A673 (cell line): ENCODE results near the gene ATXN10. TPM values are rescaled to one million over a fixed set of nuclear protein-coding genes. Genes with fewer than 3 reads are reported as not detected.
"Not testable (repeated sequence)": the region's sequence is repeated elsewhere in the genome, so short reads cannot be mapped to it uniquely, and the experiment has no call there.

ENCODE experiments used
- Bru-seq: library from RNA; stranded (reverse); fragments of 400-500 nt; gene quantifications from one replicate; lab custom pipeline; 2021; lab: Mats Ljungman, UMichigan
- BruChase-seq, 2 experiments: library from RNA; stranded (reverse); fragments of 400-500 nt; gene quantifications; one replicate each; lab custom pipeline; 2021; lab: Mats Ljungman, UMichigan
- BruUV-seq: library from RNA; stranded (reverse); fragments of 400-500 nt; replicated peaks from 2 replicates; lab custom pipeline; 2021; lab: Mats Ljungman, UMichigan
- CTCF ChIA-PET: fragments of 300-600 bp; sonication (Branson Sonifier 250); formaldehyde crosslinking; loops from one replicate; lab custom pipeline; 2022; ENCODE audit warnings: antibody characterized with exemption; lab: Charles Lee
- POLR2A ChIA-PET: fragments of 300-600 bp; sonication (Branson Sonifier 250); formaldehyde crosslinking; loops from one replicate; lab custom pipeline; 2022; ENCODE audit warnings: antibody characterized with exemption; ENCODE audit not compliant: low non-redundant PET; lab: Charles Lee
- DNase-seq: peaks from one replicate; pipeline ENCODE4 v3.0.0-alpha.2; 2015; ENCODE audit warnings: low spot score
- H3K27ac ChIP-seq: fragments of 200-600 bp; sonication (generic); 2 replicates; pipeline ENCODE4 v1.5.1; 2016; ENCODE audit warnings: mixed run types, low read depth, mild to moderate bottlenecking, mixed read lengths, antibody characterized with exemption, low read length; ENCODE audit not compliant: poor library complexity, severe bottlenecking
- H3K27me3 ChIP-seq: fragments of 200-600 bp; sonication (generic); replicated peaks from 2 replicates; pipeline ENCODE4 v1.6.1; 2017; ENCODE audit warnings: mixed run types, low read depth, mild to moderate bottlenecking, mixed read lengths, antibody characterized with exemption, low read length; ENCODE audit not compliant: insufficient read depth, poor library complexity
- H3K36me3 ChIP-seq: fragments of 200-600 bp; sonication (generic); 2 replicates; pipeline ENCODE4 v1.6.1; 2016; ENCODE audit warnings: mixed run types, mild to moderate bottlenecking, mixed read lengths, antibody characterized with exemption, low read length; ENCODE audit not compliant: insufficient read depth, poor library complexity, severe bottlenecking
- H3K4me1 ChIP-seq: fragments of 200-600 bp; sonication (generic); 2 replicates; pipeline ENCODE4 v1.6.1; 2017; ENCODE audit warnings: mixed run types, mild to moderate bottlenecking, mixed read lengths, antibody characterized with exemption, low read length; ENCODE audit not compliant: insufficient read depth, poor library complexity, severe bottlenecking
- H3K4me3 ChIP-seq: fragments of 200-600 bp; sonication (generic); 2 replicates; pipeline ENCODE4 v1.5.1; 2016; ENCODE audit warnings: low read depth, mixed run types, mild to moderate bottlenecking, mixed read lengths, low read length; ENCODE audit not compliant: poor library complexity, severe bottlenecking
- H3K9me3 ChIP-seq: fragments of 200-600 bp; sonication (generic); 2 replicates; pipeline ENCODE4 v1.6.1; 2016; ENCODE audit warnings: mixed run types, low read depth, mild to moderate bottlenecking, mixed read lengths, antibody characterized with exemption, low read length; ENCODE audit not compliant: poor library complexity, severe bottlenecking
- EZH2 ChIP-seq: fragments of 200-600 bp; sonication (generic); IDR thresholded peaks from 2 replicates; pipeline ENCODE4 v1.6.1; 2017; ENCODE audit warnings: borderline replicate concordance, low read depth, mild to moderate bottlenecking, mixed read lengths, antibody characterized with exemption, low read length; ENCODE audit not compliant: poor library complexity, severe bottlenecking
- intact Hi-C: fragments of 100-400 bp; cut with micrococcal nuclease; formaldehyde crosslinking; loops from one replicate; pipeline ENCODE4 v1.10.0; 2022; ENCODE audit not compliant: unreplicated experiment
- long read RNA-seq: library from polyadenylated mRNA; stranded (forward); transcript quantifications from one replicate; pipeline ENCODE4 v2.0.0, GENCODE V29; 2022
- total RNA-seq: library from RNA; stranded (reverse); gene quantifications from 2 replicates; pipeline ENCODE4 v1.2.3, GENCODE V29; 2021
- TF ChIP-seq, protein P1 (sequence below): fragments of 300-800, 200-600 bp; sonication (generic); conservative IDR thresholded peaks from 2 replicates; pipeline ENCODE4 v1.5.1; 2017; ENCODE audit warnings: low read depth, mild to moderate bottlenecking, antibody characterized with exemption, low read length, moderate library complexity, mixed read lengths

ATXN10 gene
- total RNA-seq: 271 and 294 TPM in 2 replicates
- Bru-seq, nascent RNA: percentile 94 among the genes with signal in this experiment
- BruChase-seq, experiment 1, labeled RNA remaining after a 2-hour chase: percentile 89 among the genes with signal in this experiment
- percentile 85 among the genes with signal in this experiment for BruChase-seq, experiment 2, labeled RNA remaining after a 6-hour chase
- long read RNA-seq, transcript ATXN10-201 (12 exons, 3,329 nt): major isoform, 340 of 365 reads
- long read RNA-seq, partial matches to known transcripts: 5 of 365 reads
- long read RNA-seq, other reads (novel, unspliced or antisense): 17 of 365 reads

GRCh38 chr22:45671783-45672563 lies at the start of gene ATXN10:
ATXN10 (plus strand) TSS chr22:45671834; CDS start chr22:45672064, 230 bp downstream.
- BruUV-seq: no TSS peak
- Histone ChIP-seq H3K4me3 (peak within 1 kb of the TSS; percentile 93), H3K9me3 (no peaks in the 10 kb centered on the region), H3K4me1 (peaks cover 9% of the 10 kb centered on the region), H3K36me3 (peaks cover 7% of the 10 kb centered on the region), H3K27me3 (no peaks in the 10 kb centered on the region), H3K27ac (peak within 1 kb of the TSS; percentile 93)
- peak; percentile 90 for DNase-seq
- intact Hi-C loops: no loop called here
- no peak for TF ChIP-seq EZH2
- TF ChIP-seq, protein P1, sequence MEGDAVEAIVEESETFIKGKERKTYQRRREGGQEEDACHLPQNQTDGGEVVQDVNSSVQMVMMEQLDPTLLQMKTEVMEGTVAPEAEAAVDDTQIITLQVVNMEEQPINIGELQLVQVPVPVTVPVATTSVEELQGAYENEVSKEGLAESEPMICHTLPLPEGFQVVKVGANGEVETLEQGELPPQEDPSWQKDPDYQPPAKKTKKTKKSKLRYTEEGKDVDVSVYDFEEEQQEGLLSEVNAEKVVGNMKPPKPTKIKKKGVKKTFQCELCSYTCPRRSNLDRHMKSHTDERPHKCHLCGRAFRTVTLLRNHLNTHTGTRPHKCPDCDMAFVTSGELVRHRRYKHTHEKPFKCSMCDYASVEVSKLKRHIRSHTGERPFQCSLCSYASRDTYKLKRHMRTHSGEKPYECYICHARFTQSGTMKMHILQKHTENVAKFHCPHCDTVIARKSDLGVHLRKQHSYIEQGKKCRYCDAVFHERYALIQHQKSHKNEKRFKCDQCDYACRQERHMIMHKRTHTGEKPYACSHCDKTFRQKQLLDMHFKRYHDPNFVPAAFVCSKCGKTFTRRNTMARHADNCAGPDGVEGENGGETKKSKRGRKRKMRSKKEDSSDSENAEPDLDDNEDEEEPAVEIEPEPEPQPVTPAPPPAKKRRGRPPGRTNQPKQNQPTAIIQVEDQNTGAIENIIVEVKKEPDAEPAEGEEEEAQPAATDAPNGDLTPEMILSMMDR: no peak
- ChIA-PET CTCF (no interaction called here), POLR2A (no interaction called here)

- Histone ChIP-seq H3K9me3 (no peaks in the 10 kb centered on the region), H3K36me3 (no peaks in the 10 kb centered on the region), H3K4me3 (no peak overlapping the region), H3K27ac (no peak overlapping the region), H3K27me3 (no peaks in the 10 kb centered on the region), H3K4me1 (no peaks in the 10 kb centered on the region)
- DNase-seq: no peak
- no TSS peak for BruUV-seq
- TF ChIP-seq EZH2: no peak
- TF ChIP-seq, protein P1: no peak
- ChIA-PET CTCF (no interaction called here), POLR2A (no interaction called here)
- intact Hi-C loops: no loop called here
Observed at GRCh38 chr22:45621836-45622600, 49.6 kb upstream of the ATXN10 start.

- H3K27me3 ChIP-seq, H3K9me3 ChIP-seq, BruUV-seq, H3K4me3 ChIP-seq, H3K4me1 ChIP-seq, intact Hi-C loops, H3K27ac ChIP-seq, H3K36me3 ChIP-seq, CTCF ChIA-PET, POLR2A ChIA-PET, DNase-seq: not testable (repeated sequence)
Observed at GRCh38 chr22:45623464-45624145, 48.0 kb upstream of the ATXN10 start.
